Fibroblast of skin of right quadriceps (primary cell): ENCODE data around the gene RRBP1.
A peak's percentile ranks its signal among the peaks of the same experiment; 100 is the strongest.

ENCODE experiments used
- DNase-seq: peaks from one replicate; pipeline ENCODE4 v3.0.0-alpha.2; 2013

RRBP1 gene

DNA sequence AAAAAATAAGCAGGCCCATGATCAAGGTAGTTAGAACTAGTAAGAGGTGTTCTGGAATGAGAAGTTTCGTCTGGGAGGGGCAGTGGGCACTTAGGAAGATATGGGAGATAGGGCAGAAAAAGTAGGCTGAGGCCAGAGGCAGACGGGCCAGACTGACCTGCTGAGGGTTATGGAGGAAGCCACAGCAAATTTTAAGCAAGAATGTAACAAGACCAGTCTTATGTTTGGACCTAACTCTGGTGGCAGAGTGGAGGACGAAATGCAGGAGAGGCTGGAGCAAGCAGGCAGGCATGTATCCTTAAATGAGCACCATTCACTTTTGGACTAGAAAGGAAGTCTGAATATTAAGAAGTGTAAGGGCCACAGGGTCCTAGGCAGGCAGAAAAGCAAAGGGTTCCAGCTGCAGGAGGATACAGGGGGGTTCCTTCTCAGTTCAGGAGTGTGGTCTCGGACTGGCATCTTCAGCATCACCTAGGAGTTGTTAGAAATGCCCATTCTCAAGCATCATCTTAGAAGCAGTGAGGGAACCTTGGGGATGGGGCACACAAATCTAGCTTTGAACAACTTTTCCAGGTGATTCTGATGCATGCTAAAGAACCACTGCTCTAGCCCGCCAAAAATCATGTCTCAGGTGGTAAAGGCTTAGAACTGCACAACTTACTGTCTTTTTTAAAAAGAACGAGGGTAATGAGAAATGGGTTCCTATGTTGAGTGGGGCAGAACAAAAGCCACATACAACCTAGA, 113.8 kb downstream of the RRBP1 start:
- DNase-seq: no peak

DNA sequence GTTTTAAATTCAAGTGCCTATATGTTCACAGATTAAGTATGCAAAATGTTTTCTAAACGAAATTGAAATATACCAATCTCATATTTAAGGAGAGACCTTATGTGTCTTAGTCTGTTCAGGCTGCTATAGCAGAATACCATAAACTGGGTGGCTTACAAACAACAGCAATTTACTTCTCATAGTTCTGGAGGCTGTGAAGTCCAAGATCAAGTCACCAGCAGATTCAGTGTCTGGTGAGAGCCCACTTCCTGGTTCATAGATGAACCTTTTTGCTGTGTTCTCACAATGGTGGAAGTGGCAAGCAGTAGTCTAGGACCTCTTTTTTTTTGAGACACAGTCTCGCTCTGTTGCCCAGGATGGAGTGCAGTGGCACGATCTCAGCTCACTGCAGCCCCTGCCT, 115.7 kb downstream of the RRBP1 start:
- no peak for DNase-seq

DNA sequence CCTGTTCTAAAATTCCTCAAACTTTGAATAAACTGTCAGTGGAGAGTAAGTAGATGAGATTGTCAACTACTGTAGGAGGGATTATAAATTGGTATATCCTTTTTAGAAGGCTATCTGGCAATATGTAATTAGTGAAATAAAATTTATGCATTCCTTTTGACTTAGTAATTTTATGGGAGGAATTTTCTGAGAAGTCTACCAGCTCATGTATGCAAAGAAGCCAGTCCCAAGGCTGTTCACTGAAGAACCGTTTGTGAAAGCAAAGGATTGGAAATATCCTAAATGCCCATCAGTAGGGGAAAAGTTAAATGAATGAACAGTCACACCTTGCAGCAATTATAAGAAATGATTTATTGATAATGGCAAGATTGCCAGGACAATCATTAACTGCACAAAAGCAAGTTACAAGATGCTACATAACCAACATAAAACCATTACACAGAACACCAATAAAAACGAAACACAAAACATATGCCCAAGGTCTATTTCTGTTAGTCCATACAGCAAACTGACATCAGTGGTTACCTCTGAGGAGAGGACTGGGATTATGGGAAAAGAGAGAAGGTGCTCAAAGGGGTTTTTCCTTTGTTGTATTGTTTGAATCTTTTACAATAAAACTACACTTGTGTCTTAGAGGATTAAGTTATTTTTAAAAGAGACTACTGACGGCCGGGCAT, 116.7 kb downstream of the RRBP1 start:
- peak; percentile 75 for DNase-seq
